Endothelial cell (in vitro differentiated cells): Measurements from ENCODE around the gene VIT. TPM values are rescaled to one million over a fixed set of nuclear protein-coding genes. Genes with fewer than 3 reads are reported as not detected.

ENCODE experiments used
- DNase-seq: peaks from one replicate; pipeline ENCODE4 v3.0.0; 2021; ENCODE audit warnings: low spot score
- H3K27ac Mint-ChIP-seq: one replicate; pipeline ENCODE4 v1.8.0; 2021; ENCODE audit warnings: mixed read lengths, inconsistent platforms; ENCODE audit not compliant: unreplicated experiment
- H3K27me3 Mint-ChIP-seq: one replicate; pipeline ENCODE4 v1.8.0; 2021; ENCODE audit warnings: mild to moderate bottlenecking, moderate library complexity, mixed read lengths, inconsistent platforms; ENCODE audit not compliant: unreplicated experiment
- H3K36me3 Mint-ChIP-seq: one replicate; pipeline ENCODE4 v1.8.0; 2021; ENCODE audit warnings: mild to moderate bottlenecking, low read depth, mixed read lengths, inconsistent platforms; ENCODE audit not compliant: unreplicated experiment
- H3K4me1 Mint-ChIP-seq: one replicate; pipeline ENCODE4 v1.8.0; 2021; ENCODE audit warnings: mild to moderate bottlenecking, mixed read lengths, inconsistent platforms; ENCODE audit not compliant: unreplicated experiment
- H3K4me3 Mint-ChIP-seq: one replicate; pipeline ENCODE4 v1.8.0; 2021; ENCODE audit warnings: mild to moderate bottlenecking, mixed read lengths, inconsistent platforms; ENCODE audit not compliant: unreplicated experiment
- H3K9me3 Mint-ChIP-seq: one replicate; pipeline ENCODE4 v1.8.0; 2021; ENCODE audit warnings: mixed read lengths, inconsistent platforms; ENCODE audit not compliant: unreplicated experiment
- total RNA-seq: library from RNA; stranded (reverse); fragmentation: NEBNext Ultra II Directional; extraction: Animal tissue kit (Norgen Biotek cat#: 25700); gene quantifications from one replicate; pipeline ENCODE4 v1.2.1, GENCODE V29; 2021; ENCODE audit not compliant: unreplicated experiment
- TF ChIP-seq, protein P1 (sequence below): fragments of 200-600 bp; sonication (generic); IDR thresholded peaks from one replicate; pipeline ENCODE4 v1.5.0; 2021; ENCODE audit warnings: antibody characterized with exemption; ENCODE audit not compliant: unreplicated experiment

Gene VIT
- total RNA-seq, 1 donor from 2014 or later: 3.6 TPM

DNA sequence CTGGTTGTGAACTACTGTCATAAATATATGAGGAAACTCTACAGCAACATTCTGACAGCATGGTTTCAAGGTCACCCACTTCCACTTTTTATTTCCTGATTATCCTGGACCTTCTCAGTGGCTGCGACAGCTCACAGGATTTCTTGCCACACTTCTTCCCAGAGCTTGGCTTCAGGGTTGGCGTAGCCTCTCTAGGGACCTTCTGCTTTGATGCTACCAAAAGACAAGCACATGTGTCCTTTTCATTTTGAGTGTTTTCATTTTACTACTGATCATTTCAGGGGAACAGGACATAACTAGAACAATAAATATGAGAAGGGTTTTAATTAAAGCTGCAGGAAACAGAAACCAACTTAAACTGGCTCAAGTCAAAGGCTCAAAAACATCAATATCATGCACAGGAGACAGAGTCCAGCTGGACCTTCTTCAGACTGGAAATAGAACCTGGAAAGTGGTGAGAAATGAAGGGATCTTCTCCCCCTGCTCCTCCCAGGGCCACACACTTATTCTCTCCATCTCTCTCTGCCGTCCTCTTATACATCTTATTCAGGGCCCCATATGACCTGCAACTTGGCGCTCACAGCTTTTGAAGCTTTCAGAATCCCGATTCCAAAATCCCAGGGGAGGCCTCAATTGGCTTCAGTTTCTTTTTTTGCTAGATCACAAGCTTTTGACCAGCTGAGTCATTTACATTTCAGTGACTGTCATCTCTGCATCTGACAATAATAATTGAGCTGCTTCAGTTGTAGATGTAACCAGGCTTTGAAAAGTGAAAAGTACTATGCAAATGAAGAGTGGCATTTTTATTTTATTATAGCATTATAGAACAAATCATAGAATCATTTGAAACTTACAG is 9.7 kb downstream of the VIT start:
- peaks cover 7% of the 10 kb centered on the region for H3K4me1 Mint-ChIP-seq
- no peak for DNase-seq
- H3K9me3 Mint-ChIP-seq: no peaks in the 10 kb centered on the region
- H3K4me3 Mint-ChIP-seq: no peak overlapping the region
- no peaks in the 10 kb centered on the region for H3K27me3 Mint-ChIP-seq
- H3K36me3 Mint-ChIP-seq: peaks cover 3% of the 10 kb centered on the region
- no peak overlapping the region for H3K27ac Mint-ChIP-seq
- TF ChIP-seq, protein P1, sequence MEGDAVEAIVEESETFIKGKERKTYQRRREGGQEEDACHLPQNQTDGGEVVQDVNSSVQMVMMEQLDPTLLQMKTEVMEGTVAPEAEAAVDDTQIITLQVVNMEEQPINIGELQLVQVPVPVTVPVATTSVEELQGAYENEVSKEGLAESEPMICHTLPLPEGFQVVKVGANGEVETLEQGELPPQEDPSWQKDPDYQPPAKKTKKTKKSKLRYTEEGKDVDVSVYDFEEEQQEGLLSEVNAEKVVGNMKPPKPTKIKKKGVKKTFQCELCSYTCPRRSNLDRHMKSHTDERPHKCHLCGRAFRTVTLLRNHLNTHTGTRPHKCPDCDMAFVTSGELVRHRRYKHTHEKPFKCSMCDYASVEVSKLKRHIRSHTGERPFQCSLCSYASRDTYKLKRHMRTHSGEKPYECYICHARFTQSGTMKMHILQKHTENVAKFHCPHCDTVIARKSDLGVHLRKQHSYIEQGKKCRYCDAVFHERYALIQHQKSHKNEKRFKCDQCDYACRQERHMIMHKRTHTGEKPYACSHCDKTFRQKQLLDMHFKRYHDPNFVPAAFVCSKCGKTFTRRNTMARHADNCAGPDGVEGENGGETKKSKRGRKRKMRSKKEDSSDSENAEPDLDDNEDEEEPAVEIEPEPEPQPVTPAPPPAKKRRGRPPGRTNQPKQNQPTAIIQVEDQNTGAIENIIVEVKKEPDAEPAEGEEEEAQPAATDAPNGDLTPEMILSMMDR: no peak

DNA sequence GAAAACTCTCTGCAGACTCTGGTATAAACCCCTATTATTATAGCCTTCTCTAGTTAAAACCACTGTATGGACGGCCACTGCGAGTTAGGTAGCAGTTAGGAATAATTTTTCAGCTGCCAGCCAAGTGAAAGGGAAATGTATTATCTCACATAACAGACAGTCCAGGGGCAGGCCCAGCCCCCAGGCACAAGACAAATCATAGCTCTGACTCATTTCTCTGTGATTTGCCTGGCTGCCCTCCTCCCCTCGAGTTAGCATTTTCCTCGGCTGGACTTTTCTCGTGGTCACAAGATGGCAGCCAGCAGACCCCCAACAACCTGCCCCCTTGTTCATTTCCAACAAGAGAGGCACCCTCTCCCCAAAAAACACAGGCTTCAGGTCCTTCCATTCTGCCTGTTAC is 10.5 kb downstream of the VIT start:
- no peaks in the 10 kb centered on the region for H3K27me3 Mint-ChIP-seq
- no peak overlapping the region for H3K27ac Mint-ChIP-seq
- DNase-seq: no peak
- H3K4me3 Mint-ChIP-seq: no peak overlapping the region
- TF ChIP-seq, protein P1: no peak
- H3K4me1 Mint-ChIP-seq: peaks cover 7% of the 10 kb centered on the region
- H3K9me3 Mint-ChIP-seq: no peaks in the 10 kb centered on the region
- H3K36me3 Mint-ChIP-seq: peaks cover 3% of the 10 kb centered on the region

DNA sequence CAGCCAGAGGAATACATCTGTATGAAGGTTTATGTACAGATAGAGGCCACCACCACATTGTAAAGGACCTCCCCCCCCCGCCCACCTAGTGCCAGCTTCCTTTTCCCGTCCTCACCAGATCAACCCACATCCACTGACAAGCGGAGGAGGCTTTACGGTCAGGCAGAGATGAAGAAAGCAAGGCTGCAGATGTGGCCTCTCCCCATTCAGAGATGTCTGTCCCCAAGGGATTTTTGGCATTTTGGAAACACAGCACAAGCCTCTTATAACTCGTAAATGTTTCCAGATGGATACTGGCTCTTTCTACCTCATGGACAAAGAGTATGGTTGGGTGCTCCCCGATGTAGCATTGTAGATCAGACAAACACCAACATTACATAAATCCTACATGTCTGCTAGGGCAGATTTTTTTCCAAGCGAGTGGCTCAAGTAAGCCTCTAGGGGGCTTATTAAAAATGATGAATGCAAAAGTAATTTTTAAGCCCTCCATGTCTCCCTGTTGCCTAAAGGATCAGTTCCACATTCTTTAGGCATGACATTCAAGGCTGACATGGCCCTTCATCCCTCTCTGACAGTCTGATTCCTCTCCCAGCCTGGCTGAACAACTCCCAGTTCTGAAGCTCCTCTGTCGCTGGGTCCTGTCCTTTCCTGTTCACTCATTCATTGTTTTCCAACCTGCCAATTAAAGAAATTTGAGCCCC is 11.7 kb downstream of the VIT start:
- peaks cover 7% of the 10 kb centered on the region for H3K4me1 Mint-ChIP-seq
- no peaks in the 10 kb centered on the region for H3K9me3 Mint-ChIP-seq
- H3K27ac Mint-ChIP-seq: no peak overlapping the region
- peaks cover 3% of the 10 kb centered on the region for H3K36me3 Mint-ChIP-seq
- H3K4me3 Mint-ChIP-seq: no peak overlapping the region
- TF ChIP-seq, protein P1: no peak
- no peaks in the 10 kb centered on the region for H3K27me3 Mint-ChIP-seq
- no peak for DNase-seq

DNA sequence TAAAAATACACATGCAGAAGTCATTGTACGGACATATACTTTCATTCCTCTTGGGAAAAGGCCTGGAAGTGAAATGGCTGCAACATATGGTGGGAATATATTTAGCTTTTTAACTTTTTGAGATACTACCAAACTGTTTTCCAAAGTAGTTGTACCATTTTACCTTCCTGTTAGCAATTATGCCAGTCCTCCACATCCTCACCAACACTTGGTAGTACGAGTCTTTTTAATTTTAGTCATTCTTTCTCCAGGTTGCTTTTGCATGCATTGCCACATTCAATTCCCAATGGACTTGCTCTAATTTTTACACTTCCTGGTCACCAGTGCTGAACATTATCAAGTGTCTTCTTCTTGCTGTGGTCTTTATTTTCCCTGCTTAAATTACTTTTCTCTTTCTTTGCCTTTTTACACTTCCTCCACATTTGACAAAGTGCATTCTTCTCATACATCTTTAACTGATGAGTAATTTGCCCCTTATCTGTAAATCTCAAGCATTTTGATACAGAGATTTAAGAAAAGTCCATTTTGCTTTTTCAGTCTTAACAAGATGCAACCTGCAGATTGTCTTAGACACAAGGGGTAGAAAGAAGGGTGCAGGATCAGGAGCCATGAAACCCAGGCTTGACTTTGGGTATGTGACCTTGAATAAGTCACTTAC is 14.5 kb downstream of the VIT start:
- Mint-ChIP-seq H3K4me1 (peaks cover 7% of the 10 kb centered on the region), H3K27me3 (no peaks in the 10 kb centered on the region), H3K27ac (no peak overlapping the region), H3K9me3 (no peaks in the 10 kb centered on the region), H3K4me3 (no peak overlapping the region), H3K36me3 (peaks cover 3% of the 10 kb centered on the region)
- TF ChIP-seq, protein P1: no peak
- no peak for DNase-seq
